IPS-11a (cell line): ENCODE results near the gene TBX20.
"Not testable (repeated sequence)": the region's sequence is repeated elsewhere in the genome, so short reads cannot be mapped to it uniquely, and the experiment has no call there.

Source experiments
- H3K4me3 ChIP-seq: one replicate; pipeline ENCODE4 v1.5.1; 2013; ENCODE audit warnings: low read depth, low read length, control low read depth

TBX20 gene

DNA sequence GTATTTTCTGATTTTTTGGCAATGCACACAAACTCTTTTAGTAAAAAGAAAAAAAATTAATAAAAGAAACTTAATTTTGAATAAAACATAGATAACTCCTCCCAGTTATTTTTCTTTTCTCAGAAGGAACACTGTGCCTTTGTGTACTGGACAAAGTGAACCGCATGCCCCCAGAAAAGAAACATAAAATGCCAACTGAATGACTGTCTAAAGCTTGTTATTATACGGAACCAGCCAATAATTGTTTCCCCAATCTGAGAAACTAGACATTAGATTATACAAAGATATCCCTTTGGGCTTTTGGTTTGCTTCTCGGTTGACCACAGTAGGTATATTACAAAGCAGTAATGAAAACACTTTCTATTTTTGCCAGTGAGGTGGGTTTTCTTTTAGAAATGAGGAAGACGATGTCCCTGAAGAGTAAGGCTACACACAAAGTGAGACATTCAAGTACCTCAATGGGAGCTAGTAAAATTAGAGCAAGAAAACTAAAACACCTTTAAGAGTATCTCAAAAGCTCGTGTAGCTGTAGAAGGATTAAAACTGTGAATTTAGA lies 25.3 kb downstream of the TBX20 start:
- H3K4me3 ChIP-seq = not testable (repeated sequence)

DNA sequence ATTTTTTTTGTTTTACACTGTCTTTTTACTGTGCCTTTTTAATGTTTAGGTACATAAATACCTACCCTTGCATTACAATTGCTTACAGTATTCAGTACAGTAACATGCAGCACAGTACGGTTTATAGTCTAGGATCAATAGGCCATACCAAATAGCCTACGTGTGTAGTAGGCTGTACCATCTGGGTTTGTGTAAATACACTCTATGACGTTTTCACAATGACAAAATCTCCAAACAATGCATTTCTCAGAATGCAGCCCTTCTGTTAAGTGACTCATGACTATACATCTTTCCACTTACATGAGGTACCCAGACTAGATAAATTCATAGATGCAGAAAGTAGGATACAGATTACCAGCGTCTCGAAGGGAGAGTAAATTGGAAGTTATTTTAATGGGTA lies 26.5 kb downstream of the TBX20 start:
- not testable (repeated sequence) for H3K4me3 ChIP-seq

DNA sequence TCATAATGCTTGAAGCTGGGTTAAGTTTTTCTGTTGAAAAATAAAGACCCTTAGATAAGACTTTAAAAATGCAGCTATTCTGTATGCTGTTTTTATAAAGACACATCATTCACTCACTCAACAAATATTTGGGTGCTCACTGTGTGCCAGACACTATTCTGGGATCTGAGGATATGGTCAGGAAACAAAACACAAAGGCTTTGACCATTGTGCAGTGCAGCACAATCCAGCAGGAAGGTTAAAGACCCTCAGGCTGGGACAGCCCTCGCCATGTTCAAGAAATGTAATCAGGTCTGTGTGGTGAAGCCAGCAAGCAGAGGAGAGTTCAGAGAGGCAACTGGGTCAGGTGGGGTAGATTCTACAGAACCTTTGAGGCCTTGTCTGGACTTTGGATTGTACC lies 31.5 kb downstream of the TBX20 start:
- not testable (repeated sequence) for H3K4me3 ChIP-seq

- not testable (repeated sequence) for H3K4me3 ChIP-seq
Measured at GRCh38 chr7:35220176-35220575, 33.7 kb downstream of the TBX20 start.

GRCh38 chr7:35216033-35216432 lies 37.9 kb downstream of the TBX20 start:
- not testable (repeated sequence) for H3K4me3 ChIP-seq

DNA sequence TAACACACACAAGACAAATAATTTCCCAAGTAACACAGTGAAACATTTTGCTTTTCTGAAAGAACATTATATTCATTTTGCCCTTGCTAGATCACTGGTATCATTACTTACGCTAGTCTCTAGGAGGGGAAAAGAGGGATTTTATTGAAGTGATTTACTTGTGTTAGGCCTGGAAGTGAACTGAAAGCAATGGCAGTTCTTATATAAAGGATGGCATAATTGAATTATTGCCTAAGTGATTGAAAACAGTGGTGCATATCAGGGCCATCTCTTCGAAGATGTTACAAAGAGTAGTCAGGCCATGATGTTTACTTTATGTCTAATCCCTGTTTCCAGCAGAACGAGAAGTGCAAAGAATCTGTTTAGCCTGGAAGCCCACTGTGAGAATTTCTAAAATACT lies 38.8 kb downstream of the TBX20 start:
- not testable (repeated sequence) for H3K4me3 ChIP-seq

GRCh38 chr7:35206924-35207323 lies 47.0 kb downstream of the TBX20 start:
- not testable (repeated sequence) for H3K4me3 ChIP-seq

- H3K4me3 ChIP-seq = not testable (repeated sequence)
Measured at GRCh38 chr7:35204850-35205249, 49.0 kb downstream of the TBX20 start.

DNA sequence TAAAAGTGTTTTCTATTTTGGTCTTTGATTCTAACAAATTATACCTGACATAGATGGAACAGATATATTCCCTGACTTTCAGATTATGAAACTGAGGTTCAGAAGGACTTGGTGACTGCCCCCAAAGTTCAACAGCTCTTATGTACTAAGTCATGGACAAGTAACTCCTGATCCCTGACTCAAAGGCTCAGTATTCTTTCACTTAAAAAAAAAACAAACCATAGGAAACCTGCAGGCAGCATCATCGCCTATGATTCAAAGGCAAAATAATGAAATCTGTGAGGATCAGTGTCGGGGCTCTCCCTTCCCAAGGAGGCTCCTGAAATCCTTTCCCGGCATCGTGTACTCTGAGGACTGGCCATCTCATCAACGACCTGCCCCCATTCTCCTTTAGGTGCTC lies 49.9 kb downstream of the TBX20 start:
- not testable (repeated sequence) for H3K4me3 ChIP-seq

GRCh38 chr7:35202353-35202752 lies 51.5 kb downstream of the TBX20 start:
- H3K4me3 ChIP-seq = not testable (repeated sequence)

GRCh38 chr7:35200170-35200569 lies 53.7 kb downstream of the TBX20 start:
- not testable (repeated sequence) for H3K4me3 ChIP-seq

DNA sequence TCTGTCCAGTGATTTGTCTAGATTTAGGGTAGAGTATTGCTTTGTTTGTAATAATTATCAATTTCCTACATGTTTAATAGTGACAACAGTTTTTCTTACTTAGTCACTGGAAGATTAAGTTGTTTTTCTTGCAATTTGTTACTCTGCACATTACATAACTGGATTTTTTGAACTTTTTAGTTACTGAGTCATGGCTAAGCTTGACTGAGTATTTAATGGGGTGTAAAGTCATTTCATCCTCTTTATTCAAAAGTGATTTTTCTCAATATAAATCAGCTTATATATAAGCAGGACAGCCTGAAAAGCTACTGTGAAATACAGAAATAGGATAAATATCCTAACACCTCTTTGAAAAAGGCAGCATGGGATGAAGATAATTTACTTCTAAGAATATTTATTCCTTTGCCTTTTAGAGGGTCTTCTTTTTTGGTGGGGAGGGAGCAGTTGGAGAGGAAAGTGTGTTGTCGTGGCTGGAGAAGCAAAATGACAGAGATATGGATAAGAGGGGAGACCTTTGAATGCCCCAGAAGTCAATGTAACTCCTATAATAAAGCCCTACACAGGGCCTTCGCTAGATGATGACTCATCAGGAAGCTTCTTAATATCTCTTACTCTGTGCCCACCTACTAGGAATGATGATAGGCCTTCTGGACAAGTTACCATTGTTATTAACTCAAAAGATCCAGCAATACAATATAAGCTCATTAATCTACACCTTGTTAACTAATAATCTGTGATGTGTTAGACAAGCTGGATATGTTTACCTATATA lies 55.3 kb downstream of the TBX20 start:
- not testable (repeated sequence) for H3K4me3 ChIP-seq

DNA sequence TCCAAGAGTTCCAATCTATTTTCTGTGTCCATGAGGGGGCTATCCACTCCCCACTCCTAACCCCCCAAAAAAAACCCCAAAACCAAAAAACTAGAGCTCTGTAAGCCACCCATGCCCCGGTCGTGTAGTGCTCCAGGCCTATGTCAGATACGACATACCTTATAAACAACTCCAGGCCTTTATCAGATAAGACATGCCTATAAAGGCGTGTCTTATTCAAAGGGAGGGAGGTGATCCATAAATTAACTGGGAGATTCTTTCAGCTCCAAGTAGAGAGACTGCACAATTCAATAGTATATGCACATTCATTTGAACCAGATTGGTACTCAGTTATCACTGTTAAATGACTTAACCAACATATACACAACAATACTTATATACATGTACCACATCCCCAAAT lies 62.3 kb downstream of the TBX20 start:
- not testable (repeated sequence) for H3K4me3 ChIP-seq

- H3K4me3 ChIP-seq = not testable (repeated sequence)
Measured at GRCh38 chr7:35190146-35190773, 63.6 kb downstream of the TBX20 start.

- H3K4me3 ChIP-seq = peak overlapping the region; percentile 31
Measured at GRCh38 chr7:35186751-35187150, 67.1 kb downstream of the TBX20 start.

GRCh38 chr7:35185908-35186731 lies 67.8 kb downstream of the TBX20 start:
- peak overlapping the region; percentile 31 for H3K4me3 ChIP-seq

GRCh38 chr7:35185578-35185907 lies 68.4 kb downstream of the TBX20 start:
- peak overlapping the region; percentile 4 for H3K4me3 ChIP-seq

- H3K4me3 ChIP-seq = not testable (repeated sequence)
Measured at GRCh38 chr7:35184961-35185360, 68.9 kb downstream of the TBX20 start.

- not testable (repeated sequence) for H3K4me3 ChIP-seq
Measured at GRCh38 chr7:35183873-35184503, 69.9 kb downstream of the TBX20 start.

DNA sequence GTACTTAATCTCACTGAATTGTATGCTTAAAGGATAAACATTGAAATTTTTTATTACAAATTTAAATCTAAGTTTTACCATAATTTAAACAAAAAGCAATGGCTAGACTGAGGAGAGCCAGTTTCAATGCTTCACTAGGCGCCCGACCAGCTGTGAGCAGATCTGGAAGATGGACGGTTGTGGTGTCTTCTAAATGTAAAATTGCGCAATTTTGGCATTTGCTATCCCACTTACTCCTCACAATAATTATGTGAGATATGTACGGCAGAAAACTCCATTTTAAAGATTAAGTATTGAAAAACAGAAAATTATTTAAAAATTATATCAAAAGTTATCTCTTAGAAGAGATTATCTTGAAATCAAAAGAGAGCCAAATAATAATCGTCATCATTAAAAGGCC lies 73.2 kb downstream of the TBX20 start:
- H3K4me3 ChIP-seq = not testable (repeated sequence)

GRCh38 chr7:35173176-35173575 lies 80.7 kb downstream of the TBX20 start:
- not testable (repeated sequence) for H3K4me3 ChIP-seq
